GM10266 (cell line): Measurements from ENCODE around the gene LCTL.

ENCODE experiments used
- DNase-seq: peaks from one replicate; pipeline ENCODE4 v3.0.0; 2012; ENCODE audit errors: extremely low spot score
- CTCF ChIP-seq: IDR thresholded peaks from 2 replicates; pipeline ENCODE4 v1.5.1; 2012; ENCODE audit warnings: mild to moderate bottlenecking, low read depth; ENCODE audit not compliant: control insufficient read depth, insufficient read depth; ENCODE audit errors: missing control alignments

The LCTL gene, protein sequence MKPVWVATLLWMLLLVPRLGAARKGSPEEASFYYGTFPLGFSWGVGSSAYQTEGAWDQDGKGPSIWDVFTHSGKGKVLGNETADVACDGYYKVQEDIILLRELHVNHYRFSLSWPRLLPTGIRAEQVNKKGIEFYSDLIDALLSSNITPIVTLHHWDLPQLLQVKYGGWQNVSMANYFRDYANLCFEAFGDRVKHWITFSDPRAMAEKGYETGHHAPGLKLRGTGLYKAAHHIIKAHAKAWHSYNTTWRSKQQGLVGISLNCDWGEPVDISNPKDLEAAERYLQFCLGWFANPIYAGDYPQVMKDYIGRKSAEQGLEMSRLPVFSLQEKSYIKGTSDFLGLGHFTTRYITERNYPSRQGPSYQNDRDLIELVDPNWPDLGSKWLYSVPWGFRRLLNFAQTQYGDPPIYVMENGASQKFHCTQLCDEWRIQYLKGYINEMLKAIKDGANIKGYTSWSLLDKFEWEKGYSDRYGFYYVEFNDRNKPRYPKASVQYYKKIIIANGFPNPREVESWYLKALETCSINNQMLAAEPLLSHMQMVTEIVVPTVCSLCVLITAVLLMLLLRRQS

DNA sequence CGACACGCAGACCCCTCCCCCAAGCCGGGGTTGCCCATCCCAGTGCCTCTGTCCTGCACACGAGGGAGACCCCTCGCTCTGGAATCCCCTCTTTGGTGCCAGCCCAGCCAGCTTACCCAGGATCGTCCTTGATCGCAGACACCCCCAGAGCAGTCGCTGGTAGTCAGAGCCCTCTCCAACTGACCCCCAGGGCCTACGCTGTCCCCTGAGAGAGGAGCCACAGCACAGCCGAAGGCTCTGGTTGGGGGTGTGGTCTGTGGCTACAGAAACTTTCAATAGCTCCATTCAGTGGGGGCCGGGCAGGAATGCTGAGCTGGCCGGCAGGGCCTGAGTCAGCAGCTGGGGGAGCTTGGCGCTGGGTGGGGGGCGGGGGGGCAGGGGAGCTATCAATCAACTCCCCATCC lies at the start of gene LCTL:
LCTL (minus strand) TSS at position 258 of the 404 bp plus-strand sequence. CDS start 633 bp downstream, outside the sequence.
- DNase-seq = no peak
- no peak for TF ChIP-seq CTCF

DNA sequence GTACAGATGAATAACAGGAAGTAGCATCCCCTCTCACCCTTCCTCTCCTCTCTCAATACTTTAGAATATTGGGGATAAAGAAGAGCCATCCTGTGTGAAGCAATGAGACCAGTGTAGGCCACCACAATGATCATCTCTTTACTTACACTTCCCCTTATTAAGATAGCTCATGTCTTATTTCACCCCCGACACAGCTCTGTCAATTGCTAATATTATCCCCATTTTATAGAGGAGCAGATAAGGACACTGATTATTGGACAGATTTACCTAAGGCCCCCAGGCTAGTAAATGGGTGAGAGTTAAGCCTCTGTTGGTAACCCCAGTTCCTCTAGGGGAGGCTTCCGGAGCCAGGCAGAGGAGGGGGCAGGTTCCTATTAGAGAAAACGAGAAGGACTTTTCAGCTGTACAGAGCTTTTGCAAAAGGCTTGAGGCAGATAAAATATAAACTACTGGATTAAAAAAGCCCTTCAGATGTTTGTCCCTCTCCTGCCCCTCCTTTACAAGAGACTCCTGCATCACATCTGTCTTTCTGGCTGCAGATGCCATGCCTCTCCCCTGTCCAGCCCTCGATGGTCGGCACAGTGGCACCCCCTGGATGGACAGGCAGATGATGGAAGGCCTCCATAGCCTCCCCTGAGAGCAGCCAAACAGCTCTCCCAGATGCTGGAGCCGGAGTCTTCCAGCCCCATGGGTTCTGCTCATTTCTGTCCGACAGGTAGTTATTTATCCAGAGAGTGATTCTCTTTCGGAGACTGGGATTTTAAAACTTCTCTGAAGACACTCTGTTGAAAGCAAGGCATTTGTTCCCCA lies 49.4 kb upstream of the LCTL start:
- no peak for DNase-seq
- no peak for TF ChIP-seq CTCF

- no peak for TF ChIP-seq CTCF
- DNase-seq = no peak
Observed at GRCh38 chr15:66614456-66614855, 48.7 kb upstream of the LCTL start.

DNA sequence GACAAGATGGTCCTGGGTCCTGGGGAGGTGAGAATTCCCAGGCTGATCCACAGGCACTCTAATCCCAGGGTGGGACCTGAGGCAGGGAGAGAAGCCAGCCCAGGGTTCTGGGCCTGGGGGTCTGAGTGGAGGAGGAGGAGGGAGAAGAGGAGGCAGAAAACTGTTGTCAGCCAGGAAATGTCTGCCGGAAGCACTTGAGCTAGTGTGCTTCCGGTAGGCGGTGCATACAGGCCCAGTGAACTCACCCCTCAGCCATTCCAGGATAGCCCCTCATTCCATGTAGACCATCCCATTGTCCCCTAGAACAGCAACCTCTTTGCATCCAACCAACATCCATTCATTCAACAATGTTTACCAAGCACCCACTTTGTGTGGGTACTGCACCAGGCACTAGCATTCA lies 47.9 kb upstream of the LCTL start:
- TF ChIP-seq CTCF = no peak

GRCh38 chr15:66611257-66612053 lies 45.7 kb upstream of the LCTL start:
- DNase-seq = no peak
- no peak for TF ChIP-seq CTCF

More for the DNA sequence above, 47.9 kb upstream of the LCTL start:
- no peak for DNase-seq

- no peak for TF ChIP-seq CTCF
- no peak for DNase-seq
Observed at GRCh38 chr15:66609876-66610275, 44.1 kb upstream of the LCTL start.
